K562 (cell line): Measurements from ENCODE around the gene TADA1. TPM values are rescaled to one million over a fixed set of nuclear protein-coding genes. Genes with fewer than 3 reads are reported as not detected.

Source experiments
- ATAC-seq: fragments of 200-7000 bp; cut with Tn5 transposase; 3 replicates; pipeline ENCODE4 v1.9.1; 2020; ENCODE audit warnings: moderate library complexity
- BruUV-seq: library from RNA; stranded (reverse); fragments of 400-500 nt; replicated peaks from 2 replicates; lab custom pipeline; 2021; lab: Mats Ljungman, UMichigan
- CTCF ChIA-PET: fragments of 300-600 bp; formaldehyde crosslinking; extraction: SDS; loops from one replicate; lab custom pipeline; 2021; ENCODE audit warnings: low intra/inter-chr PET ratio; lab: Yijun Ruan, JAX
- POLR2A ChIA-PET: fragments of 300-600, 350-650 bp; sonication (Branson Sonifier 250); formaldehyde crosslinking; extraction: SDS; loops from one replicate; lab custom pipeline; 2021; ENCODE audit warnings: antibody characterized with exemption, inconsistent platforms; lab: Yijun Ruan, JAX
- DNase-seq, 4 experiments: peaks; one replicate each; pipeline versions ENCODE4 v3.0.0 to v3.0.0-alpha.2; 2011 to 2018; ENCODE audit warnings: low spot score in 3 of 4, mixed read lengths in 3 of 4; ENCODE audit errors: extremely low read depth in 1 of 4
- FAIRE-seq: peaks from 2 replicates; lab custom pipeline; 2011; peaks lifted over from hg19 to GRCh38; lab: Jason Lieb, UNC
- H2AFZ ChIP-seq: 2 replicates; pipeline ENCODE4 v1.6.0; 2011; ENCODE audit warnings: low read depth, low read length, control low read depth, inconsistent platforms
- H3K27ac ChIP-seq: fragments of 200-600 bp; 3 replicates; pipeline ENCODE4 v1.8.0; 2011; ENCODE audit warnings: low read depth, mild to moderate bottlenecking, control low read depth, inconsistent platforms, low read length, moderate library complexity, mixed read lengths; ENCODE audit errors: extremely low read depth
- H3K27me3 ChIP-seq, 2 experiments: fragments of 300-600 bp in 1 of 2; 2 replicates in 1 of 2; 3 replicates in 1 of 2; pipeline versions ENCODE4 v1.6.0 to v1.8.0; 2011; ENCODE audit warnings: inconsistent platforms in 2 of 2, low read length in 2 of 2, mild to moderate bottlenecking in 1 of 2, mixed read lengths in 1 of 2, moderate library complexity in 1 of 2; ENCODE audit not compliant: control insufficient read depth in 2 of 2, insufficient read depth in 2 of 2
- H3K36me3 ChIP-seq: fragments of 300-600 bp; 3 replicates; pipeline ENCODE4 v1.8.0; 2011; ENCODE audit warnings: mild to moderate bottlenecking, low read length, inconsistent platforms; ENCODE audit not compliant: control insufficient read depth, insufficient read depth
- H3K4me1 ChIP-seq, 2 experiments: fragments of 200-600 bp in 1 of 2; replicated peaks in 1 of 2; 2 replicates in 1 of 2; 3 replicates in 1 of 2; pipeline versions ENCODE4 v1.5.1 to v1.8.0; 2011; ENCODE audit warnings: inconsistent platforms in 2 of 2, low read length in 2 of 2, mild to moderate bottlenecking in 1 of 2, mixed read lengths in 1 of 2, moderate library complexity in 1 of 2; ENCODE audit not compliant: control insufficient read depth in 2 of 2, insufficient read depth in 2 of 2
- H3K4me2 ChIP-seq: 2 replicates; pipeline ENCODE4 v1.6.1; 2011; ENCODE audit warnings: low read length, control low read depth, inconsistent platforms, mixed read lengths; ENCODE audit not compliant: insufficient read depth
- H3K4me3 ChIP-seq: fragments of 200-600 bp; sonication (generic), shearing (Covaris generic); 2 replicates; pipeline ENCODE4 v1.5.1; 2016; ENCODE audit warnings: control low read depth, inconsistent platforms
- H3K79me2 ChIP-seq: fragments of 200-600 bp; 3 replicates; pipeline ENCODE4 v1.8.0; 2011; ENCODE audit warnings: low read length, inconsistent platforms; ENCODE audit not compliant: control insufficient read depth, insufficient read depth
- H3K9ac ChIP-seq, 2 experiments: 2 replicates each; pipeline versions ENCODE4 v1.6.0 to v1.6.1; 2011; ENCODE audit warnings: low read depth in 2 of 2, low read length in 2 of 2, control low read depth in 1 of 2, inconsistent platforms in 1 of 2, mild to moderate bottlenecking in 1 of 2, mixed read lengths in 1 of 2; ENCODE audit not compliant: insufficient read depth in 1 of 2
- H3K9me1 ChIP-seq: one replicate; pipeline ENCODE4 v1.6.0; 2011; ENCODE audit warnings: inconsistent platforms, mild to moderate bottlenecking, low read length, moderate library complexity; ENCODE audit not compliant: control insufficient read depth, insufficient read depth
- H3K9me3 ChIP-seq: replicated peaks from 2 replicates; pipeline ENCODE4 v1.5.1; 2011; ENCODE audit warnings: low read depth, low read length, inconsistent platforms; ENCODE audit not compliant: control insufficient read depth, insufficient read depth
- H4K20me1 ChIP-seq: replicated peaks from 2 replicates; pipeline ENCODE4 v1.6.1; 2011; ENCODE audit warnings: low read length, inconsistent platforms, mixed read lengths; ENCODE audit not compliant: control insufficient read depth, insufficient read depth
- ADNP ChIP-seq: fragments of 200-800 bp; sonication (Bioruptor generic); IDR thresholded peaks from 2 replicates; pipeline ENCODE4 v1.6.1; 2016; ENCODE audit warnings: missing genetic modification characterization, missing compliant biosample characterization
- ATF7 ChIP-seq: fragments of 450-650 bp; IDR thresholded peaks from 2 replicates; pipeline ENCODE4 v1.7.1; 2014; ENCODE audit warnings: mild to moderate bottlenecking, moderate library complexity
- BCOR ChIP-seq: fragments of 450-650 bp; IDR thresholded peaks from 2 replicates; pipeline ENCODE4 v1.6.1; 2016
- ETV6 ChIP-seq, 3 experiments: fragments of 150-350 bp in 1 of 3; sonication (generic) in 1 of 3; formaldehyde crosslinking in 1 of 3; IDR thresholded peaks; 2 replicates each; pipeline versions ENCODE4 v1.6.1 to v1.8.0; 2014 to 2022; ENCODE audit warnings: borderline replicate concordance in 2 of 3, low read depth in 2 of 3, antibody characterized with exemption in 1 of 3, low read length in 1 of 3, mild to moderate bottlenecking in 1 of 3, missing genetic modification reagents in 1 of 3
- IRF2 ChIP-seq: sonication (generic); formaldehyde crosslinking; IDR thresholded peaks from 2 replicates; pipeline ENCODE4 v1.8.1; 2022; ENCODE audit warnings: mild to moderate bottlenecking, missing genetic modification reagents
- NR0B1 ChIP-seq: fragments of 450-650 bp; IDR thresholded peaks from one replicate; pipeline ENCODE4 v1.6.1; 2018; ENCODE audit warnings: mild to moderate bottlenecking, moderate library complexity; ENCODE audit not compliant: partially characterized antibody
- POLR2A ChIP-seq: fragments of 450-650 bp; conservative IDR thresholded peaks from 2 replicates; pipeline ENCODE4 v1.6.1; 2016
- PRPF4 ChIP-seq: fragments of 200-400 bp; formaldehyde crosslinking; IDR thresholded peaks from one replicate; pipeline ENCODE4 v1.6.1; 2017; ENCODE audit warnings: low read length, low read depth, mild to moderate bottlenecking; ENCODE audit not compliant: insufficient read depth, poor library complexity, severe bottlenecking
- TARDBP ChIP-seq: fragments of 450-650 bp; IDR thresholded peaks from 2 replicates; pipeline ENCODE4 v1.6.1; 2016
- ZBTB33 ChIP-seq: sonication (generic); formaldehyde crosslinking; IDR thresholded peaks from 2 replicates; pipeline ENCODE4 v1.8.1; 2023; ENCODE audit warnings: mild to moderate bottlenecking, missing genetic modification reagents
- ZC3H8 ChIP-seq: fragments of 450-650 bp; IDR thresholded peaks from 2 replicates; pipeline ENCODE4 v1.6.1; 2017
- ZNF184 ChIP-seq: sonication (generic); formaldehyde crosslinking; IDR thresholded peaks from 2 replicates; pipeline ENCODE4 v1.5.0; 2020; ENCODE audit warnings: missing genetic modification reagents
- ZNF3 ChIP-seq: fragments of 250-450 bp; sonication (Bioruptor Pico); IDR thresholded peaks from 2 replicates; pipeline ENCODE4 v1.5.0; 2021; ENCODE audit warnings: mild to moderate bottlenecking, moderate library complexity
- ZNF41 ChIP-seq: fragments of 250-450 bp; sonication (Bioruptor Pico); conservative IDR thresholded peaks from 2 replicates; pipeline ENCODE4 v1.4.0; 2020; ENCODE audit warnings: mild to moderate bottlenecking
- ZNF586 ChIP-seq: fragments of 450-650 bp; formaldehyde crosslinking; conservative IDR thresholded peaks from 2 replicates; pipeline ENCODE4 v1.4.0; 2020; ENCODE audit warnings: mild to moderate bottlenecking, moderate library complexity
- ZNF699 ChIP-seq: fragments of 250-450 bp; sonication (Bioruptor Pico); IDR thresholded peaks from 2 replicates; pipeline ENCODE4 v1.8.0; 2021; ENCODE audit warnings: mild to moderate bottlenecking, moderate library complexity; ENCODE audit not compliant: insufficient replicate concordance
- ZNF707 ChIP-seq: fragments of 250-450 bp; sonication (Bioruptor Pico); conservative IDR thresholded peaks from 2 replicates; pipeline ENCODE4 v1.8.0; 2022; ENCODE audit warnings: inconsistent platforms, mild to moderate bottlenecking, moderate library complexity
- ZNF75A ChIP-seq: fragments of 450-650 bp; formaldehyde crosslinking; IDR thresholded peaks from 2 replicates; pipeline ENCODE4 v1.4.0; 2020; ENCODE audit warnings: mild to moderate bottlenecking
- ZNF79 ChIP-seq: fragments of 250-450 bp; sonication (Bioruptor Pico); IDR thresholded peaks from 2 replicates; pipeline ENCODE4 v1.4.0; 2020; ENCODE audit warnings: low read depth, mild to moderate bottlenecking, moderate library complexity
- ZSCAN29 ChIP-seq: fragments of 450-650 bp; IDR thresholded peaks from 2 replicates; pipeline ENCODE4 v1.6.1; 2017
- WGBS: fragments of 100-300 bp; shearing (Covaris generic); methylation state at CpG from one replicate; pipeline ENCODE4 v1.1.6; 2016; ENCODE audit warnings: low coverage, mixed read lengths; ENCODE audit not compliant: insufficient coverage; ENCODE audit errors: missing lambda C conversion rate; 5-methylcytosine and 5-hydroxymethylcytosine counted together
- in situ Hi-C: fragments of 300-500 bp; cut with MboI; formaldehyde crosslinking; loops from 4 replicates; pipeline ENCODE4 v1.15.0; 2018; ENCODE audit warnings: inconsistent platforms, mixed read lengths
- intact Hi-C: fragments of 100-400 bp; cut with micrococcal nuclease; formaldehyde crosslinking; loops from 2 replicates; pipeline ENCODE4 v1.14.2; 2022
- polyA plus RNA-seq, 8 experiments: library from polyadenylated mRNA; depleted of rRNA in 4 of 8; stranded (reverse) in 5 of 8; unstranded in 3 of 8; fragments of >200 nt; fragmentation: Nextera tagmentation in 2 of 8; fragmentation: Illumina TruSeq in 1 of 8; extraction: Ambion mirVana in 2 of 8; extraction: Trizol in 1 of 8; gene quantifications; 2 replicates each; pipeline versions ENCODE4 v1.2.1 to v1.2.3, GENCODE V29; 2011 to 2014; ENCODE audit warnings: inconsistent platforms in 1 of 8, missing spikeins in 1 of 8
- total RNA-seq, 7 experiments: library from RNA; depleted of rRNA in 6 of 7; stranded (reverse); fragments of >200 nt in 6 of 7; fragmentation: Illumina TruSeq in 2 of 7; extraction: Trizol in 2 of 7; gene quantifications; 2 replicates each; pipeline versions ENCODE4 v1.2.1 to v1.2.3, GENCODE V29; 2011 to 2021; ENCODE audit warnings: low replicate concordance in 1 of 7

Gene TADA1
- total and polyA plus RNA-seq, 9 of the 15 experiments (the other 6 are each of a cell fraction or from before 2014, with no cell fraction given) = 15.9 to 76.5 (median 28.7) TPM

- peaks cover 49% of the 10 kb centered on the region for H3K36me3 ChIP-seq
- H3K27ac ChIP-seq = peak overlapping the region; percentile 51
- ATAC-seq = peak; percentile 26
- BruUV-seq = TSS peak; percentile 53
- no peaks in the 10 kb centered on the region for H3K27me3 ChIP-seq
- DNase-seq = peak; percentile 64 to 83 (median 71)
- peak overlapping the region; percentile 47 for H2AFZ ChIP-seq
- H3K4me3 ChIP-seq = peak overlapping the region; percentile 58
- H3K4me2 ChIP-seq = peak overlapping the region; percentile 76
- no peaks in the 10 kb centered on the region for H3K9me1 ChIP-seq
- CTCF ChIA-PET = interaction anchor here (1.2 kb wide), 1 partner anchor 956 kb away, joined by 4 read pairs; no protein-coding TSS in a partner anchor
- no peaks in the 10 kb centered on the region for H3K9me3 ChIP-seq
- in situ Hi-C loops (no loop called here), intact Hi-C loops (loop anchor here (2.0 kb wide), 1 partner anchor 34 kb away; no protein-coding TSS in a partner anchor)
- H4K20me1 ChIP-seq = peaks cover 16% of the 10 kb centered on the region; the same call in 1 of the 2 replicates
- peaks cover 20 to 26% of the 10 kb centered on the region in 2 experiments for H3K4me1 ChIP-seq
- peak; percentile 54 for FAIRE-seq
- WGBS = 16% methylated on average over 16 of the region's 16 CpGs
- H3K9ac ChIP-seq = peak overlapping the region; percentile 41 to 88
- POLR2A ChIA-PET = interaction anchor here (0.6 to 1.7 kb wide), 6 partner anchors 8 to 412 kb away, joined by 3 to 7 read pairs (median 4); no protein-coding TSS in a partner anchor
- H3K79me2 ChIP-seq = peaks cover 29% of the 10 kb centered on the region
- TF ChIP-seq ATF7 (peak; percentile 21; the same call in 1 of the 2 replicates), ZNF41 (no peak), TARDBP (no peak), ZC3H8 (no peak), ZNF184 (CRISPR knock-in tag) (no peak), PRPF4 (no peak), ZNF3 (CRISPR knock-in tag) (no peak), ZNF79 (no peak), POLR2A (no peak), BCOR (no peak), NR0B1 (no peak), ZBTB33 (no peak), ADNP (tag) (no peak), ZNF586 (CRISPR knock-in tag) (no peak), ZNF75A (CRISPR knock-in tag) (no peak), ZSCAN29 (no peak), ETV6 (IDR thresholded peaks at IDR 0.05; ENCODE audit: borderline replicate concordance in 1 of 2, low read depth in 2 of 2, low read length in 1 of 2) (peak in 1 of 2 experiments; percentile 80; a peak in 2 of 4 replicates), ETV6 (CRISPR knock-in tag; IDR thresholded peaks at IDR 0.05; ENCODE audit: borderline replicate concordance) (no peak), IRF2 (CRISPR knock-in tag) (no peak), ZNF699 (no peak), ZNF707 (CRISPR knock-in tag) (no peak)
Measured at GRCh38 chr1:166840309-166841274, 35.5 kb downstream of the TADA1 start.
